Liver (tissue), 9 donors: ENCODE data around the gene KCNG3. TPM values are rescaled to one million over a fixed set of nuclear protein-coding genes. Genes with fewer than 3 reads are reported as not detected.

Experiments
- DNase-seq: peaks from one replicate; pipeline ENCODE4 v3.0.0-alpha.2; 2017; ENCODE audit warnings: low spot score
- H3K27ac ChIP-seq, 2 donors: one replicate each; pipeline ENCODE4 v1.7.0; 2013; ENCODE audit warnings: inconsistent platforms in 2 of 2, low read length in 2 of 2, control low read depth in 1 of 2, low read depth in 1 of 2, mild to moderate bottlenecking in 1 of 2
- H3K27me3 ChIP-seq, 4 donors: one replicate each; pipeline versions ENCODE4 v1.6.1 to v1.7.0; 2013; ENCODE audit warnings: low read length in 3 of 4, inconsistent platforms in 1 of 4, mild to moderate bottlenecking in 1 of 4, moderate library complexity in 1 of 4; ENCODE audit not compliant: control insufficient read depth in 4 of 4, insufficient read depth in 4 of 4
- H3K36me3 ChIP-seq, 4 donors: one replicate each; pipeline versions ENCODE4 v1.6.1 to v1.7.0; 2013; ENCODE audit warnings: low read length in 3 of 4, mild to moderate bottlenecking in 3 of 4, low read depth in 1 of 4, moderate library complexity in 1 of 4; ENCODE audit not compliant: control insufficient read depth in 4 of 4, insufficient read depth in 3 of 4
- H3K4me1 ChIP-seq, 4 donors: one replicate each; pipeline versions ENCODE4 v1.6.1 to v1.7.0; 2013; ENCODE audit warnings: low read length in 3 of 4, mild to moderate bottlenecking in 3 of 4, moderate library complexity in 1 of 4; ENCODE audit not compliant: control insufficient read depth in 4 of 4, insufficient read depth in 4 of 4
- H3K4me3 ChIP-seq, 3 donors: one replicate each; pipeline versions ENCODE4 v1.6.1 to v1.7.0; 2013; ENCODE audit warnings: low read length in 3 of 3, control low read depth in 1 of 3, low read depth in 1 of 3, mild to moderate bottlenecking in 1 of 3
- H3K9ac ChIP-seq, 2 donors: one replicate each; pipeline ENCODE4 v1.7.0; 2013; ENCODE audit warnings: low read length in 2 of 2, mild to moderate bottlenecking in 2 of 2, moderate library complexity in 2 of 2, control low read depth in 1 of 2, low read depth in 1 of 2
- H3K9me3 ChIP-seq, 4 donors: one replicate each; pipeline versions ENCODE4 v1.6.1 to v1.7.0; 2013; ENCODE audit warnings: low read length in 3 of 4; ENCODE audit not compliant: control insufficient read depth in 4 of 4
- EGR1 ChIP-seq, 2 donors: IDR thresholded peaks; 2 replicates each; pipeline ENCODE4 v1.6.1; 2016 to 2018; ENCODE audit warnings: antibody characterized with exemption in 2 of 2, low read depth in 2 of 2
- FOXA1 ChIP-seq: IDR thresholded peaks from 2 replicates; pipeline ENCODE4 v1.6.1; 2016; ENCODE audit warnings: antibody characterized with exemption
- FOXA2 ChIP-seq: IDR thresholded peaks from 2 replicates; pipeline ENCODE4 v1.6.1; 2016; ENCODE audit warnings: antibody characterized with exemption
- GABPA ChIP-seq, 2 donors: IDR thresholded peaks in 1 of 2; conservative IDR thresholded peaks in 1 of 2; 2 replicates each; pipeline ENCODE4 v1.6.1; 2016; ENCODE audit warnings: antibody characterized with exemption in 2 of 2, mild to moderate bottlenecking in 1 of 2, moderate library complexity in 1 of 2
- HNF4A ChIP-seq, 2 donors: conservative IDR thresholded peaks; 2 replicates each; pipeline ENCODE4 v1.6.1; 2016; ENCODE audit warnings: antibody characterized with exemption in 2 of 2, mild to moderate bottlenecking in 2 of 2
- HNF4G ChIP-seq: IDR thresholded peaks from 2 replicates; pipeline ENCODE4 v1.6.1; 2016; ENCODE audit warnings: antibody characterized with exemption
- JUND ChIP-seq, 2 donors: IDR thresholded peaks; 2 replicates each; pipeline ENCODE4 v1.6.1; 2016; ENCODE audit warnings: antibody characterized with exemption in 2 of 2
- NR2F2 ChIP-seq: IDR thresholded peaks from 2 replicates; pipeline ENCODE4 v1.6.1; 2016; ENCODE audit warnings: antibody characterized with exemption
- RAD21 ChIP-seq, 2 donors: IDR thresholded peaks; 2 replicates each; pipeline ENCODE4 v1.6.1; 2016; ENCODE audit warnings: antibody characterized with exemption in 2 of 2, mild to moderate bottlenecking in 2 of 2
- RXRA ChIP-seq, 2 donors: IDR thresholded peaks; 2 replicates each; pipeline ENCODE4 v1.6.1; 2017 to 2018; ENCODE audit warnings: antibody characterized with exemption in 2 of 2, mild to moderate bottlenecking in 1 of 2
- SP1 ChIP-seq: IDR thresholded peaks from 2 replicates; pipeline ENCODE4 v1.6.1; 2018; ENCODE audit warnings: antibody characterized with exemption, mild to moderate bottlenecking
- TAF1 ChIP-seq: conservative IDR thresholded peaks from 2 replicates; pipeline ENCODE4 v1.6.1; 2016; ENCODE audit warnings: antibody characterized with exemption, mild to moderate bottlenecking
- YY1 ChIP-seq: IDR thresholded peaks from 2 replicates; pipeline ENCODE4 v1.6.1; 2016; ENCODE audit warnings: antibody characterized with exemption, mild to moderate bottlenecking
- WGBS: extraction: QIAGEN DNeasy Blood & Tissue Kit; methylation state at CpG from one replicate; pipeline ENCODE4 v1.1.7; 2013; 5-methylcytosine and 5-hydroxymethylcytosine counted together
- polyA plus RNA-seq, 2 donors: library from polyadenylated mRNA; stranded (reverse) in 1 of 2; unstranded in 1 of 2; fragments of 200-250 nt in 1 of 2; fragments of >200 nt in 1 of 2; fragmentation: Nextera tagmentation in 1 of 2; extraction: Ambion mirVana in 1 of 2; gene quantifications; one replicate each; pipeline versions ENCODE4 v1.2.1 to v1.2.3, GENCODE V29; 2013 to 2015
- total RNA-seq, 2 donors: library from RNA; depleted of rRNA; stranded (reverse); fragments of >200 nt; gene quantifications; one replicate each; pipeline ENCODE4 v1.2.3, GENCODE V29; 2014
- TF ChIP-seq, protein P1 (sequence below): IDR thresholded peaks from 2 replicates; pipeline ENCODE4 v1.6.1; 2016; ENCODE audit warnings: antibody characterized with exemption, mild to moderate bottlenecking
- TF ChIP-seq, protein P2 (sequence below): IDR thresholded peaks from 2 replicates; pipeline ENCODE4 v1.6.1; 2016; ENCODE audit warnings: antibody characterized with exemption
- TF ChIP-seq, protein P3 (sequence below): IDR thresholded peaks from 2 replicates; pipeline ENCODE4 v1.6.1; 2016; ENCODE audit warnings: antibody characterized with exemption
- TF ChIP-seq, protein P4 (sequence below): IDR thresholded peaks from 2 replicates; pipeline ENCODE4 v1.6.1; 2016; ENCODE audit warnings: antibody characterized with exemption
- TF ChIP-seq, protein P5 (sequence below): fragments of 150-350 bp; IDR thresholded peaks from 2 replicates; pipeline ENCODE4 v1.5.1; 2017; ENCODE audit warnings: improper control_type of control experiment, low read depth, low read length; ENCODE audit not compliant: missing input control
- donor health status: healthy.
- donor health status: healthy.
- donor health status: healthy.
- donor health status: healthy.
- donor health status: healthy.

Gene KCNG3
- total and polyA plus RNA-seq, 4 donors = not detected

DNA sequence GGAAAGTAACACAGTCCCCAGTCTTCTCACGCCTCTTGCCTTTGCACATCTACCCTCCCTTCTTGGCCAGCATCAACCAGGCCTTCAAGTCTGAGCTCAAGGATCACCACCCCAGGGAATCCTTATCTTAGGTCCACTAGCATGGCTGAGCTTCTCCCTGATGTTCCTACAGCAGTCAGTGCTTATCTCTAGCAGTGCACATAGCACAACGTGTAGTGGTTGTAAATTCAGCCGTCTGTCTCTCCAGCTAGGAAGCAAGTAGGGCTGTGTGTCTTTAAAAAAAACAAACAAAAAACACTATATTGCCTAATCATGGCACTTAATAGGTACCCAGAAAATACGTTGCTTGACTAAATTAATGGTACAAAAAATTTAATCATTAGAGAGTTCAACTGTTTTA, 29.2 kb downstream of the KCNG3 start:
- no peak overlapping the region for H3K4me3 ChIP-seq
- no peaks in the 10 kb centered on the region for H3K9me3 ChIP-seq
- no peak overlapping the region for H3K9ac ChIP-seq
- no peaks in the 10 kb centered on the region for H3K36me3 ChIP-seq
- TF ChIP-seq TAF1 = no peak
- TF ChIP-seq NR2F2 = no peak
- TF ChIP-seq, protein P1, sequence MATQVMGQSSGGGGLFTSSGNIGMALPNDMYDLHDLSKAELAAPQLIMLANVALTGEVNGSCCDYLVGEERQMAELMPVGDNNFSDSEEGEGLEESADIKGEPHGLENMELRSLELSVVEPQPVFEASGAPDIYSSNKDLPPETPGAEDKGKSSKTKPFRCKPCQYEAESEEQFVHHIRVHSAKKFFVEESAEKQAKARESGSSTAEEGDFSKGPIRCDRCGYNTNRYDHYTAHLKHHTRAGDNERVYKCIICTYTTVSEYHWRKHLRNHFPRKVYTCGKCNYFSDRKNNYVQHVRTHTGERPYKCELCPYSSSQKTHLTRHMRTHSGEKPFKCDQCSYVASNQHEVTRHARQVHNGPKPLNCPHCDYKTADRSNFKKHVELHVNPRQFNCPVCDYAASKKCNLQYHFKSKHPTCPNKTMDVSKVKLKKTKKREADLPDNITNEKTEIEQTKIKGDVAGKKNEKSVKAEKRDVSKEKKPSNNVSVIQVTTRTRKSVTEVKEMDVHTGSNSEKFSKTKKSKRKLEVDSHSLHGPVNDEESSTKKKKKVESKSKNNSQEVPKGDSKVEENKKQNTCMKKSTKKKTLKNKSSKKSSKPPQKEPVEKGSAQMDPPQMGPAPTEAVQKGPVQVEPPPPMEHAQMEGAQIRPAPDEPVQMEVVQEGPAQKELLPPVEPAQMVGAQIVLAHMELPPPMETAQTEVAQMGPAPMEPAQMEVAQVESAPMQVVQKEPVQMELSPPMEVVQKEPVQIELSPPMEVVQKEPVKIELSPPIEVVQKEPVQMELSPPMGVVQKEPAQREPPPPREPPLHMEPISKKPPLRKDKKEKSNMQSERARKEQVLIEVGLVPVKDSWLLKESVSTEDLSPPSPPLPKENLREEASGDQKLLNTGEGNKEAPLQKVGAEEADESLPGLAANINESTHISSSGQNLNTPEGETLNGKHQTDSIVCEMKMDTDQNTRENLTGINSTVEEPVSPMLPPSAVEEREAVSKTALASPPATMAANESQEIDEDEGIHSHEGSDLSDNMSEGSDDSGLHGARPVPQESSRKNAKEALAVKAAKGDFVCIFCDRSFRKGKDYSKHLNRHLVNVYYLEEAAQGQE = no peak
- TF ChIP-seq RXRA (IDR thresholded peaks at IDR 0.05) = no peak
- no peaks in the 10 kb centered on the region for H3K27me3 ChIP-seq
- 59% methylated on average over 4 of the region's 4 CpGs for WGBS
- H3K27ac ChIP-seq = no peak overlapping the region
- no peaks in the 10 kb centered on the region for H3K4me1 ChIP-seq
- DNase-seq = no peak

DNA sequence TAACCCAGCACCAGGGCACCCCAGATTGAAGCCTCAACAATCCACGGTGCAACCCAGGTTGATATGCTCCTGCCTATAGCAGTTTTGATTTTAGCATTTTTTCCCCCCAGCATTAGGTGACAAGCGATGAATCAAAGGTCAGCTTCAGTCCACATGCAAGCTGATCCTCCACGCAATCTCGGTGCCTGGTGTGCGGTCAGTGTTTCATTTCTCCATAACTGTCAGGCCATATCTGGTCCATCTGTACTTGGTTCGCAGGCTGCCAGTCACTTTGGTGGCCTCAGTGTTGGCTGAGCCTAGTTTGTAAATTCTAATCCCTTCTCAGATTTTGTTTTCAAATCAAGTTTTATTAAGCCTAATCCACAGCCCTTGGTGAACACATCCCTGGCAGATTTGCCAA, 30.2 kb downstream of the KCNG3 start:
- no peak for TF ChIP-seq EGR1 (IDR thresholded peaks at IDR 0.05; ENCODE audit: low read depth in 2 of 2)
- no peak for TF ChIP-seq JUND (IDR thresholded peaks at IDR 0.05)
- TF ChIP-seq FOXA1 = no peak
- no peak for TF ChIP-seq HNF4G
- no peak for TF ChIP-seq RAD21 (IDR thresholded peaks at IDR 0.05)
- TF ChIP-seq, protein P2, sequence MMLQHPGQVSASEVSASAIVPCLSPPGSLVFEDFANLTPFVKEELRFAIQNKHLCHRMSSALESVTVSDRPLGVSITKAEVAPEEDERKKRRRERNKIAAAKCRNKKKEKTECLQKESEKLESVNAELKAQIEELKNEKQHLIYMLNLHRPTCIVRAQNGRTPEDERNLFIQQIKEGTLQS = no peak
- no peak for TF ChIP-seq NR2F2
- TF ChIP-seq, protein P3, sequence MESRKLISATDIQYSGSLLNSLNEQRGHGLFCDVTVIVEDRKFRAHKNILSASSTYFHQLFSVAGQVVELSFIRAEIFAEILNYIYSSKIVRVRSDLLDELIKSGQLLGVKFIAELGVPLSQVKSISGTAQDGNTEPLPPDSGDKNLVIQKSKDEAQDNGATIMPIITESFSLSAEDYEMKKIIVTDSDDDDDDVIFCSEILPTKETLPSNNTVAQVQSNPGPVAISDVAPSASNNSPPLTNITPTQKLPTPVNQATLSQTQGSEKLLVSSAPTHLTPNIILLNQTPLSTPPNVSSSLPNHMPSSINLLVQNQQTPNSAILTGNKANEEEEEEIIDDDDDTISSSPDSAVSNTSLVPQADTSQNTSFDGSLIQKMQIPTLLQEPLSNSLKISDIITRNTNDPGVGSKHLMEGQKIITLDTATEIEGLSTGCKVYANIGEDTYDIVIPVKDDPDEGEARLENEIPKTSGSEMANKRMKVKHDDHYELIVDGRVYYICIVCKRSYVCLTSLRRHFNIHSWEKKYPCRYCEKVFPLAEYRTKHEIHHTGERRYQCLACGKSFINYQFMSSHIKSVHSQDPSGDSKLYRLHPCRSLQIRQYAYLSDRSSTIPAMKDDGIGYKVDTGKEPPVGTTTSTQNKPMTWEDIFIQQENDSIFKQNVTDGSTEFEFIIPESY = no peak
- no peak for TF ChIP-seq FOXA2
- TF ChIP-seq, protein P4, sequence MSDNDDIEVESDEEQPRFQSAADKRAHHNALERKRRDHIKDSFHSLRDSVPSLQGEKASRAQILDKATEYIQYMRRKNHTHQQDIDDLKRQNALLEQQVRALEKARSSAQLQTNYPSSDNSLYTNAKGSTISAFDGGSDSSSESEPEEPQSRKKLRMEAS = no peak
- TF ChIP-seq YY1 = no peak
- no peak for TF ChIP-seq SP1
- TF ChIP-seq, protein P5, sequence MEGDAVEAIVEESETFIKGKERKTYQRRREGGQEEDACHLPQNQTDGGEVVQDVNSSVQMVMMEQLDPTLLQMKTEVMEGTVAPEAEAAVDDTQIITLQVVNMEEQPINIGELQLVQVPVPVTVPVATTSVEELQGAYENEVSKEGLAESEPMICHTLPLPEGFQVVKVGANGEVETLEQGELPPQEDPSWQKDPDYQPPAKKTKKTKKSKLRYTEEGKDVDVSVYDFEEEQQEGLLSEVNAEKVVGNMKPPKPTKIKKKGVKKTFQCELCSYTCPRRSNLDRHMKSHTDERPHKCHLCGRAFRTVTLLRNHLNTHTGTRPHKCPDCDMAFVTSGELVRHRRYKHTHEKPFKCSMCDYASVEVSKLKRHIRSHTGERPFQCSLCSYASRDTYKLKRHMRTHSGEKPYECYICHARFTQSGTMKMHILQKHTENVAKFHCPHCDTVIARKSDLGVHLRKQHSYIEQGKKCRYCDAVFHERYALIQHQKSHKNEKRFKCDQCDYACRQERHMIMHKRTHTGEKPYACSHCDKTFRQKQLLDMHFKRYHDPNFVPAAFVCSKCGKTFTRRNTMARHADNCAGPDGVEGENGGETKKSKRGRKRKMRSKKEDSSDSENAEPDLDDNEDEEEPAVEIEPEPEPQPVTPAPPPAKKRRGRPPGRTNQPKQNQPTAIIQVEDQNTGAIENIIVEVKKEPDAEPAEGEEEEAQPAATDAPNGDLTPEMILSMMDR = no peak
- TF ChIP-seq TAF1 = no peak
- no peak for TF ChIP-seq RXRA (IDR thresholded peaks at IDR 0.05)
- no peak for TF ChIP-seq HNF4A (conservative IDR thresholded peaks at IDR 0.05)
- TF ChIP-seq, protein P1 = no peak
- no peak for TF ChIP-seq GABPA (IDR thresholded peaks at IDR 0.05 in 1 of 2, conservative IDR thresholded peaks at IDR 0.05 in 1 of 2)
- H3K4me3 ChIP-seq = no peak overlapping the region
- no peak overlapping the region for H3K9ac ChIP-seq
- H3K27me3 ChIP-seq = no peaks in the 10 kb centered on the region
- H3K9me3 ChIP-seq = no peaks in the 10 kb centered on the region
- H3K36me3 ChIP-seq = no peaks in the 10 kb centered on the region
- 78% methylated on average over 6 of the region's 6 CpGs for WGBS
- H3K27ac ChIP-seq = no peak overlapping the region
- H3K4me1 ChIP-seq = no peaks in the 10 kb centered on the region
- DNase-seq = no peak
